NT2/D1 (cell line): ENCODE data around the gene MEG3.

Experiments used
- DNase-seq: peaks from one replicate; pipeline ENCODE4 v3.0.0-alpha.2; 2011; ENCODE audit warnings: low read depth, low spot score
- H3K27me3 ChIP-seq: 2 replicates; pipeline ENCODE4 v1.6.0; 2011; ENCODE audit warnings: mild to moderate bottlenecking; ENCODE audit not compliant: insufficient read length, insufficient read depth
- H3K36me3 ChIP-seq: 2 replicates; pipeline ENCODE4 v1.6.1; 2011; ENCODE audit warnings: mild to moderate bottlenecking, low read length, mixed read lengths; ENCODE audit not compliant: insufficient read depth, insufficient read length
- H3K4me1 ChIP-seq: 2 replicates; pipeline ENCODE4 v1.5.1; 2011; ENCODE audit not compliant: insufficient read depth, insufficient read length
- H3K4me3 ChIP-seq: 2 replicates; pipeline ENCODE4 v1.5.1; 2011; ENCODE audit warnings: low read depth; ENCODE audit not compliant: insufficient read length
- H3K9ac ChIP-seq: 2 replicates; pipeline ENCODE4 v1.6.0; 2011; ENCODE audit warnings: low read depth; ENCODE audit not compliant: insufficient read length
- H3K9me3 ChIP-seq: 2 replicates; pipeline ENCODE4 v1.5.1; 2011; ENCODE audit warnings: mild to moderate bottlenecking, low read length; ENCODE audit not compliant: insufficient read depth
- SUZ12 ChIP-seq: IDR thresholded peaks from 2 replicates; pipeline ENCODE4 v1.6.1; 2011; ENCODE audit not compliant: insufficient read length, insufficient read depth; ENCODE audit errors: extremely low read depth
- YY1 ChIP-seq: IDR thresholded peaks from 2 replicates; pipeline ENCODE4 v1.6.1; 2011; ENCODE audit not compliant: insufficient read length, insufficient read depth
- ZNF274 ChIP-seq: IDR thresholded peaks from 2 replicates; pipeline ENCODE4 v1.6.1; 2011; ENCODE audit warnings: mild to moderate bottlenecking, low read depth, low read length

The MEG3 gene

DNA sequence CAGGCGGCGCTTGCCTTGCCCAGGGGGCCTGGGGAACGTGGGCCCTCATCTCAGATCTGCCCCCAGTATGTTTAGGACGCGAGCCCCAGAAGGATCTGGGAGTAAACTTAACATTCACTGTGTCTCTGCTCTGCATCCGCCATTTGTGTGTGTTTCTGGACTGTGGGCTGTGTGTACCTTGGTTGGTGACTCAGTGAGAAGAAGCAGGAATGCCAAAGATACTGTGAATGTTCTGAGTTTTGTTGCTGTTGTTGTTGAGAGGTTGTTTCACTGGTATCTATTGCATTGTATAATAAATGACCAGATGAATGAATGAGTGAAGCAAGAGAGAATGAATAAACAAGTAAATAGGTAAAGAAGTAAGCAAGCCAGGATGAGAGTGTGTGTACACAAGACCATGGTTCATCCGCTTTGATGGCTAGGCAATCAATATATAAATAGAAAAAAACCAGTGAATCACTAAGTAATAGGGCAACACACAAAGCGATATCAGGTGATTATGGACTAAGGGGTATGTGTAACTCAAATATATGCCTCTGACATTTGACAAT is 20.5 kb downstream of the MEG3 start:
- TF ChIP-seq ZNF274 = no peak
- DNase-seq = no peak
- Histone ChIP-seq H3K36me3 (no peaks in the 10 kb centered on the region), H3K9ac (no peak overlapping the region), H3K9me3 (no peaks in the 10 kb centered on the region), H3K27me3 (no peaks in the 10 kb centered on the region), H3K4me3 (no peak overlapping the region), H3K4me1 (peaks cover 7% of the 10 kb centered on the region)

GRCh38 chr14:100849115-100849781 is 23.3 kb downstream of the MEG3 start:
- Histone ChIP-seq H3K27me3 (no peaks in the 10 kb centered on the region), H3K36me3 (no peaks in the 10 kb centered on the region), H3K4me1 (no peaks in the 10 kb centered on the region), H3K9me3 (no peaks in the 10 kb centered on the region), H3K4me3 (no peak overlapping the region), H3K9ac (no peak overlapping the region)
- no peak for TF ChIP-seq SUZ12
- TF ChIP-seq ZNF274 = no peak
- no peak for TF ChIP-seq YY1
- no peak for DNase-seq

- Histone ChIP-seq H3K4me3 (no peak overlapping the region), H3K36me3 (no peaks in the 10 kb centered on the region), H3K9me3 (no peaks in the 10 kb centered on the region), H3K9ac (no peak overlapping the region), H3K27me3 (no peaks in the 10 kb centered on the region), H3K4me1 (no peaks in the 10 kb centered on the region)
- no peak for TF ChIP-seq YY1
- no peak for TF ChIP-seq ZNF274
- TF ChIP-seq SUZ12 = no peak
- no peak for DNase-seq
Observed at GRCh38 chr14:100850841-100851585, 25.1 kb downstream of the MEG3 start.

DNA sequence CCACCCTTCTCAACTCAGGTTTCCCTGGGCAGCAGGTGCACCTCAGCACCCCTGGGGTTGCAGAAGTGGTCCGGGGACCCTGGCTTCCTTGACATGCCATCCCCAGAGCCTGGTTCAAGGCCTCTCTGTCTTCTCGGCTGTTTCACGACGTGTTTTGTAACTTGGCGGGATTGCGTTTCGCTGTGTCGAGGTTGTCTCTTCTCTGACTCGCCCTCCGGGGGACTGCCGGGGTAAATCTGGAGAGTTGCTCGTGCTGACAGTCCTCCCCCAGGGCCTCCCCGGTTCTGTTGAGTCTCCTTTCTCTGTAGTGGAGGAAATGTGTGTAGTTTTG is 25.6 kb downstream of the MEG3 start:
- no peaks in the 10 kb centered on the region for H3K27me3 ChIP-seq
- DNase-seq = no peak
- no peak overlapping the region for H3K9ac ChIP-seq
- no peak overlapping the region for H3K4me3 ChIP-seq
- H3K4me1 ChIP-seq = no peaks in the 10 kb centered on the region
- no peak for TF ChIP-seq YY1
- TF ChIP-seq SUZ12 = no peak
- no peak for TF ChIP-seq ZNF274
- H3K36me3 ChIP-seq = no peaks in the 10 kb centered on the region
- H3K9me3 ChIP-seq = no peaks in the 10 kb centered on the region

- Histone ChIP-seq H3K27me3 (no peaks in the 10 kb centered on the region), H3K4me1 (no peaks in the 10 kb centered on the region), H3K4me3 (no peak overlapping the region), H3K36me3 (no peaks in the 10 kb centered on the region), H3K9me3 (no peaks in the 10 kb centered on the region), H3K9ac (no peak overlapping the region)
- TF ChIP-seq YY1 (no peak), ZNF274 (no peak)
- DNase-seq = no peak
Observed at GRCh38 chr14:100851946-100852620, 26.2 kb downstream of the MEG3 start.

GRCh38 chr14:100854435-100854834 is 28.5 kb downstream of the MEG3 start:
- no peak overlapping the region for H3K4me3 ChIP-seq
- no peak for TF ChIP-seq ZNF274
- TF ChIP-seq YY1 = no peak
- no peak for TF ChIP-seq SUZ12
- no peaks in the 10 kb centered on the region for H3K36me3 ChIP-seq
- no peaks in the 10 kb centered on the region for H3K4me1 ChIP-seq
- no peak for DNase-seq
- H3K9ac ChIP-seq = no peak overlapping the region
- no peaks in the 10 kb centered on the region for H3K9me3 ChIP-seq
- no peaks in the 10 kb centered on the region for H3K27me3 ChIP-seq

- no peaks in the 10 kb centered on the region for H3K36me3 ChIP-seq
- H3K9ac ChIP-seq = no peak overlapping the region
- no peaks in the 10 kb centered on the region for H3K27me3 ChIP-seq
- no peak overlapping the region for H3K4me3 ChIP-seq
- no peak for DNase-seq
- TF ChIP-seq SUZ12 (no peak), ZNF274 (no peak), YY1 (no peak)
- H3K4me1 ChIP-seq = no peaks in the 10 kb centered on the region
- no peaks in the 10 kb centered on the region for H3K9me3 ChIP-seq
Observed at GRCh38 chr14:100855256-100855930, 29.5 kb downstream of the MEG3 start.
